Adrenal gland (tissue), 12 donors: ENCODE measurements around the gene ERBB4. TPM values are rescaled to one million over a fixed set of nuclear protein-coding genes. Genes with fewer than 3 reads are reported as not detected.

ENCODE experiments used
- DNase-seq, 7 donors: peaks; one replicate each; pipeline ENCODE4 v3.0.0-alpha.2; 2019 to 2020
- H3K27ac ChIP-seq, 5 donors: fragments of 200-600 bp; sonication (generic) in 4 of 5; 1 replicate in 3 of 5; 2 replicates in 2 of 5; pipeline versions ENCODE4 v1.5.1 to v1.8.0; 2016 to 2020; ENCODE audit warnings: mild to moderate bottlenecking in 1 of 5
- H3K27me3 ChIP-seq: fragments of 200-600 bp; 2 replicates; pipeline ENCODE4 v1.8.0; 2021
- H3K36me3 ChIP-seq, 2 donors: fragments of 200-600 bp; replicated peaks in 1 of 2; 1 replicate in 1 of 2; 2 replicates in 1 of 2; pipeline versions ENCODE4 v1.5.1 to v1.8.0; 2018 to 2022
- H3K4me1 ChIP-seq, 2 donors: fragments of 200-600 bp; replicated peaks in 1 of 2; 1 replicate in 1 of 2; 2 replicates in 1 of 2; pipeline versions ENCODE4 v1.5.1 to v1.8.0; 2018 to 2021
- H3K4me3 ChIP-seq, 4 donors: fragments of 200-600 bp; sonication (generic) in 3 of 4; one replicate each; pipeline ENCODE4 v1.5.1; 2016 to 2018
- H3K9me3 ChIP-seq, 3 donors: fragments of 200-600 bp; sonication (generic) in 1 of 3; replicated peaks in 1 of 3; 1 replicate in 2 of 3; 2 replicates in 1 of 3; pipeline versions ENCODE4 v1.5.1 to v1.8.0; 2016 to 2021
- POLR2A ChIP-seq, 2 donors: fragments of 450-650 bp; IDR thresholded peaks; one replicate each; pipeline ENCODE4 v1.6.1; 2017; ENCODE audit warnings: antibody characterized with exemption in 2 of 2, mild to moderate bottlenecking in 2 of 2, moderate library complexity in 1 of 2
- WGBS, 4 donors: extraction: QIAGEN DNeasy Blood & Tissue Kit in 2 of 4; methylation state at CpG; one replicate each; pipeline versions ENCODE4 v1.1.5 to v1.1.7; 2013 to 2017; 5-methylcytosine and 5-hydroxymethylcytosine counted together
- intact Hi-C, 2 donors: fragments of 100-400 bp; cut with DNase I; formaldehyde crosslinking; loops; one replicate each; pipeline versions ENCODE4 v1.14.1 to v1.15.0; 2022 to 2023
- polyA plus RNA-seq, 3 donors: library from polyadenylated mRNA; stranded (reverse); fragments of 200-250 nt in 2 of 3; fragments of 350-450 nt in 1 of 3; fragmentation: Illumina TruSeq in 1 of 3; extraction: RNeasy Lipid Tissue Mini Kit (QIAGEN cat#74804) in 1 of 3; gene quantifications; one replicate each; pipeline ENCODE4 v1.2.3, GENCODE V29; 2013 to 2014
- total RNA-seq, 9 donors: library from RNA; depleted of rRNA in 4 of 9; stranded (reverse); fragments of >200 nt in 4 of 9; fragments of 120-200 nt in 1 of 9; fragmentation: NEBNext Ultra II Directional in 1 of 9; extraction: Animal tissue kit (Norgen Biotek cat#: 25700) in 1 of 9; gene quantifications; one replicate each; pipeline versions ENCODE4 v1.1.0 to v1.2.4, GENCODE V29; 2013 to 2023
- TF ChIP-seq, protein P1 (sequence below), 6 experiments: fragments of 450-650 bp in 4 of 6; fragments of 200-600 bp in 2 of 6; sonication (generic) in 1 of 6; IDR thresholded peaks; 1 replicate in 5 of 6; 2 replicates in 1 of 6; pipeline versions ENCODE4 v1.5.1 to v1.8.0; 2016 to 2021; ENCODE audit warnings: antibody characterized with exemption in 6 of 6, mild to moderate bottlenecking in 2 of 6, moderate library complexity in 1 of 6
- donor health status: healthy with polysubstance abuse.
- donor health status: Bipolar disorder and iron deficiency.
- donor health status: DM: yes; HTN: yes; CAD: no.
- donor health status: DM: no; HTN: no; CAD: no.
- donor health status: DM: no; HTN: no; CAD: no.
- donor health status: DM: yes; HTN: yes; CAD: no.

The ERBB4 gene
- total and polyA plus RNA-seq, 12 donors = 0.06 to 2.9 (median 0.49) TPM

DNA sequence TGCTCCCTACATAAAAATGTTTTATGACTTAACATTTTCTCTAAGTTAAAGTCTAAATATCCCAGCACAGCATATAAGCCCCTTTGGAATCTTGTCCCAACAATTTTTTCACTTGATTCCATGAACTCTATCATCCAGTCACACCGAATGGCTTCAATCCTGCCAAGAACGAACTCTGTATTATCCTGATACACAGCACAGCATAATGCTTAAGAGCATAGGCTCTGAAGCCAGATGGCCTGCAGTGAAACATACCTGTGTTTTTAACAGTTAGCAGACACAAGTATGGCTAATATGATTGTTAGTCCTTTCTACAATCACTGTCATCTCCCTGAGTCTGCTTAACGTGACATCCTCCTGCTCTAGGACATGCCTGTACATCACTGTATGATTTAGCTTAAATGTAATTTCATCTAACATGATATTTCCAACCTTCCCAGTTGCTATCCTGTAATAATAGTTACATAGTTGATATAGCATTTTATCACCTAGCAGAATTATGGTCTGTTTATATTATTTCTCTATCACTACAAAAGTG lies 669.5 kb downstream of the ERBB4 start:
- 64 to 77% (median 71%) methylated on average over 3 of the region's 3 CpGs for WGBS, 4 donors
- Histone ChIP-seq H3K27me3 (no peaks in the 10 kb centered on the region), H3K36me3 (no peaks in the 10 kb centered on the region), H3K4me1 (no peaks in the 10 kb centered on the region), H3K27ac (no peak overlapping the region), H3K4me3 (no peak overlapping the region), H3K9me3 (no peaks in the 10 kb centered on the region)
- intact Hi-C loops = no loop called here
- TF ChIP-seq, protein P1, sequence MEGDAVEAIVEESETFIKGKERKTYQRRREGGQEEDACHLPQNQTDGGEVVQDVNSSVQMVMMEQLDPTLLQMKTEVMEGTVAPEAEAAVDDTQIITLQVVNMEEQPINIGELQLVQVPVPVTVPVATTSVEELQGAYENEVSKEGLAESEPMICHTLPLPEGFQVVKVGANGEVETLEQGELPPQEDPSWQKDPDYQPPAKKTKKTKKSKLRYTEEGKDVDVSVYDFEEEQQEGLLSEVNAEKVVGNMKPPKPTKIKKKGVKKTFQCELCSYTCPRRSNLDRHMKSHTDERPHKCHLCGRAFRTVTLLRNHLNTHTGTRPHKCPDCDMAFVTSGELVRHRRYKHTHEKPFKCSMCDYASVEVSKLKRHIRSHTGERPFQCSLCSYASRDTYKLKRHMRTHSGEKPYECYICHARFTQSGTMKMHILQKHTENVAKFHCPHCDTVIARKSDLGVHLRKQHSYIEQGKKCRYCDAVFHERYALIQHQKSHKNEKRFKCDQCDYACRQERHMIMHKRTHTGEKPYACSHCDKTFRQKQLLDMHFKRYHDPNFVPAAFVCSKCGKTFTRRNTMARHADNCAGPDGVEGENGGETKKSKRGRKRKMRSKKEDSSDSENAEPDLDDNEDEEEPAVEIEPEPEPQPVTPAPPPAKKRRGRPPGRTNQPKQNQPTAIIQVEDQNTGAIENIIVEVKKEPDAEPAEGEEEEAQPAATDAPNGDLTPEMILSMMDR (IDR thresholded peaks at IDR 0.05) = no peak
- no peak for TF ChIP-seq POLR2A (IDR thresholded peaks at IDR 0.05)
- no peak for DNase-seq

DNA sequence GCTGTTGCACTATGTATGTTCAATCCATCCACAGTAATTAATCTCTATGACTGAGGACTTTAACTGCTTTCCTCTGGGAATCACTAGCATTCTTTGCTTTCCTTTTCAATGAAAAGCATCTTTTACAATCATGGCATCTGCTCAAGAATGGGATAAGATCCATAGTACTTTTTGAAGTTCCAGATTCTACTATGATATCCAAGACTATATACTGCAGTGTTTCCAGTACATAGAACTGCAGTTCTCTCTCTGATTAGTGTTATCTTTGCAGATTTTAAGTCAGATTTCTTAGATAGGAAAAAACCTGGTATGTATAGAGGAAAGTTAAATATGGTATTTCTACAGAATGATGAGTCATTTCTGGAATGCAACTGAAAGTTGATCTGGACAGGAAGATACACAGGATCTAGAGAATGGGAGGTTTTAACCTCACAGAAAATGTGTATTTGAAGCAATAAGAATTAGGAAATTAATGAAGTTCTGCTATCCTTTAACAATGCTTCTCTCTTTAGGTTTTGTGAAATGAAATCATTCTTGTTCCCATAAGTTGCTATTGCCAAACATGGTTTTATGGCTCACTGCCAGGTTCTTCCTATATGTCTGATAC lies 670.7 kb downstream of the ERBB4 start:
- no peak overlapping the region for H3K4me3 ChIP-seq
- H3K36me3 ChIP-seq = no peaks in the 10 kb centered on the region
- no peaks in the 10 kb centered on the region for H3K4me1 ChIP-seq
- DNase-seq = no peak
- TF ChIP-seq, protein P1 (IDR thresholded peaks at IDR 0.05) = no peak
- TF ChIP-seq POLR2A (IDR thresholded peaks at IDR 0.05) = no peak
- H3K9me3 ChIP-seq = no peaks in the 10 kb centered on the region
- H3K27me3 ChIP-seq = no peaks in the 10 kb centered on the region
- no peak overlapping the region for H3K27ac ChIP-seq
- intact Hi-C loops = no loop called here

DNA sequence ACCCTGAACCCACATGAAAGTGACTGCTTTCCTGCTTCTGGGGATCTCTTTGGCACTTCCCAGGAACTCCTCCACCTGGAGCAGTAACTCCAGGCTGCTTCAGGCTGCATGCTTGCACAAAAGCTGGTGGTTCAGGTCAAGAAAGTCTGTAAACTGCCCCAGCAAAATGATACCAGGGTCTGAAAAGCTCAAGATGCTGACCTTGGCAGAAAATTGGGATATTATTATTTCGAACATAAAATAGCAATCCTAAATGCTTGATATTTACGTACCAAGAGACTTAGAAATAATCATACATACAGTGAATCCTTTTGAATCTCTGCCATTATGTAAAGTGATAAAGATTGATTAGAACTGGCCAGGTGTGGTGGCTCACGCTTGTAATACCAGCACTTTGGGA lies 674.3 kb downstream of the ERBB4 start:
- Histone ChIP-seq H3K27me3 (no peaks in the 10 kb centered on the region), H3K27ac (no peak overlapping the region), H3K36me3 (no peaks in the 10 kb centered on the region), H3K4me1 (no peaks in the 10 kb centered on the region), H3K4me3 (no peak overlapping the region), H3K9me3 (no peaks in the 10 kb centered on the region)
- intact Hi-C loops = no loop called here
- DNase-seq = no peak
- WGBS, 4 donors = 76 to 88% (median 85%) methylated on average over 3 of the region's 3 CpGs
- TF ChIP-seq POLR2A (IDR thresholded peaks at IDR 0.05) = no peak
- TF ChIP-seq, protein P1 (IDR thresholded peaks at IDR 0.05) = no peak

DNA sequence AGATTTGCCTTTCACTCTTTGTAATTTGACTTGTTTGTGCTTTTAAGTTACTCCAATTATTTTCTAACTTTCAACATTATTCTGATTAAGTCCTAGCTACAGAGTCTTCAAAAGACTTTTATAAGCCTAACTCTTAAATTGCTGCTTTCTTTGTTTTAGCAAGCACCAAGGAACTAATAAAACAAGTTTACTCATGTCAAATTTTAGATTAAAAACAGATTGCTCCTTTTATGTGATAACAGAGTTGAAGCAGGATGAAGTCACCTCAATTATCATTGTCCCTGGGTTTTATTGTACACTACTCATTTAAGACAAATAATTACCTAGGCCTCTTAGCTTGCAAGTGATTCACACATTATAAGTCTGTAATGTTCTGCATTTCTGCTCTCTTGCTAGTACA lies 678.4 kb downstream of the ERBB4 start:
- intact Hi-C loops = no loop called here
- no peaks in the 10 kb centered on the region for H3K4me1 ChIP-seq
- TF ChIP-seq POLR2A (IDR thresholded peaks at IDR 0.05) = no peak
- TF ChIP-seq, protein P1 (IDR thresholded peaks at IDR 0.05) = no peak
- no peaks in the 10 kb centered on the region for H3K9me3 ChIP-seq
- no peaks in the 10 kb centered on the region for H3K27me3 ChIP-seq
- H3K4me3 ChIP-seq = no peak overlapping the region
- no peak overlapping the region for H3K27ac ChIP-seq
- no peak for DNase-seq
- H3K36me3 ChIP-seq = no peaks in the 10 kb centered on the region
